Stimulated activated CD4-positive, alpha-beta T cell treated with anti-CD3 and anti-CD28 coated beads, Interleukin-1b, Interleukin-23, amount 100 ng/mL, for 1 hour (primary cell): ENCODE data around the gene TIGD4.

ENCODE experiments used
- DNase-seq, 2 donors: peaks; one replicate each; pipeline ENCODE4 v3.0.0-alpha.2; 2020; ENCODE audit warnings: low read depth in 2 of 2

Gene TIGD4

GRCh38 chr4:152719801-152720556, 59.6 kb downstream of the TIGD4 start:
- DNase-seq = no peak
